Astrocyte of the spinal cord (primary cell): ENCODE results near the gene TMCO6.

Source experiments
- DNase-seq: peaks from one replicate; pipeline ENCODE4 v3.0.0; 2011; ENCODE audit warnings: low read depth, low spot score
- H3K4me3 ChIP-seq: 2 replicates; pipeline ENCODE4 v1.5.1; 2011; ENCODE audit warnings: low read depth, mild to moderate bottlenecking, low read length, moderate library complexity
- in situ Hi-C: cut with HindIII; loops from 2 replicates; pipeline ENCODE4 v1.10.0; 2017; ENCODE audit warnings: low sequenced_read_pairs
- TF ChIP-seq, protein P1 (sequence below): IDR thresholded peaks from 2 replicates; pipeline ENCODE4 v1.5.1; 2012; ENCODE audit warnings: low read depth, mild to moderate bottlenecking, low read length, inconsistent platforms

Gene TMCO6

GRCh38 chr5:140690376-140690932 lies 51.2 kb downstream of the TMCO6 start:
- H3K4me3 ChIP-seq, result peak overlapping the region; percentile 84
- TF ChIP-seq, protein P1, sequence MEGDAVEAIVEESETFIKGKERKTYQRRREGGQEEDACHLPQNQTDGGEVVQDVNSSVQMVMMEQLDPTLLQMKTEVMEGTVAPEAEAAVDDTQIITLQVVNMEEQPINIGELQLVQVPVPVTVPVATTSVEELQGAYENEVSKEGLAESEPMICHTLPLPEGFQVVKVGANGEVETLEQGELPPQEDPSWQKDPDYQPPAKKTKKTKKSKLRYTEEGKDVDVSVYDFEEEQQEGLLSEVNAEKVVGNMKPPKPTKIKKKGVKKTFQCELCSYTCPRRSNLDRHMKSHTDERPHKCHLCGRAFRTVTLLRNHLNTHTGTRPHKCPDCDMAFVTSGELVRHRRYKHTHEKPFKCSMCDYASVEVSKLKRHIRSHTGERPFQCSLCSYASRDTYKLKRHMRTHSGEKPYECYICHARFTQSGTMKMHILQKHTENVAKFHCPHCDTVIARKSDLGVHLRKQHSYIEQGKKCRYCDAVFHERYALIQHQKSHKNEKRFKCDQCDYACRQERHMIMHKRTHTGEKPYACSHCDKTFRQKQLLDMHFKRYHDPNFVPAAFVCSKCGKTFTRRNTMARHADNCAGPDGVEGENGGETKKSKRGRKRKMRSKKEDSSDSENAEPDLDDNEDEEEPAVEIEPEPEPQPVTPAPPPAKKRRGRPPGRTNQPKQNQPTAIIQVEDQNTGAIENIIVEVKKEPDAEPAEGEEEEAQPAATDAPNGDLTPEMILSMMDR, result no peak
- in situ Hi-C loops, result no loop called here
- no peak for DNase-seq

DNA sequence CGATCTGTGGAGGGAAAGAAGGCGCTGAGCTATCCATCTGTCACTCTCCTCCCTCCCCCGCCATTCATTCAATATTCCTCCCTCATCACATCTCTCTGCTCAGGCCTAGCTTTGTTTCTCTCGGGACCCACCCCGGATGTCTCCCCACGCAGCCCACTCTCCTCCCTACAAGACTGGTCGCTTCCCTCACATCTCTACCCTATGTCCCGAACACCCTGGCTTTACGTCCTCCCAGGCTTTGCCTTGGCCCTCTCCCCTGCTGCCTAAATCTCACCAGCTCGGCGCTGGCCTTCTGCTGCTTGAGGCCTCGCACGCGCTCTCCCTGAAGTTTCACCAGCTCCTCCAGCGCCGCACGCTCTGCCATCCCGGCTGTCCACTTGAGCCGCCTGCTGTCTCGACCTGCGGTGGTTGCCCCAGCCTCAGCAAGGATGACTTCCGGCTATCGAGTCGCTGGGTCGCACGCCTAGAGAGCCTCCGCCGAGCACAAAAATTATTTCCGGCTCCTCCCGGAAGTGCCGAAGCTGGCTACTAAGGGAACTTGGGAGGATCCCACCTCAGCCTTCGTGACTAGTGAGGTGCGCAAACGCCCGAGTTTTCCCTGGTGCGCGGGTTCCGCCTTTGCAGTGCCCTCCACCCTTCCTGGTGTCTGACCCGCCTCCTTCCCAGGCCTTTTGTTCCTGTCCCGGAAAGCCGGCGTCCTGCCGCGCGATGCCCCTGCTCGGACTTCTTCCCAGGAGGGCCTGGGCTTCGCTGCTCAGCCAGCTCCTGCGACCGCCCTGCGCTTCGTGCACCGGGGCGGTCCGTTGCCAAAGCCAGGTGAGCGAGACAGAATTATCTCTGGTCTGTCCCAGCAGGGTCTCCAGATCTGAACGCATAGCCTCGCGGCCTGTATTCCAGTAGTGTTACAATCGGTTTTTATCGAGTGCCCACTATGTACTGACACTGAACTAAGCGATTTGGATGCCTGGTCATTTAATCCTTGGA lies 52.0 kb downstream of the TMCO6 start, which contains the start of the genes HARS1 and HARS2:
TSS of gene HARS1 (minus strand) at position 430 of the 984 bp plus-strand sequence. CDS start at position 364, 66 bp downstream.
TSS of gene HARS2 (plus strand) at position 515 of the 984 bp plus-strand sequence. CDS start at position 709, 194 bp downstream.
- TF ChIP-seq, protein P1, result no peak
- peak; percentile 95 for DNase-seq
- in situ Hi-C loops, result no loop called here
- peak within 1 kb of the TSS; percentile 84 for H3K4me3 ChIP-seq

DNA sequence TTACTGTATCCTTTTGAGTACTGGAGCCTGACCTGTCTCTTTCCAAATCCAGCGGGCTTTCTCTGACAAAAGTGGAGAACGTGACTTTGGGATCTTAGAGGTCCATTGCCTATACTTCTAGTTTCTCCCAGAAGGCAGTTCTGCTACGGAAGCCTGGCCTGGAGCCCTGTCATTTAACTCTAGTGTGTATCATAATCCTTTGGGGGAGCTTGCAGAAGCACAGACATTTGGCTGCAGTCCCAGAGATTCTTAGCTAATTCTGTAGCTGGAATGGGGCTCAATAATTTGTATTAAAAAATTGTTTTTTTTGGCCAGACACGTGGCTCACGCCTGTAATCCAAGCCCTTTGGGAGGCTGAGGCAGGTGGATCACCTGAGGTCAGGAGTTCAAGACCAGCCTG lies 55.0 kb downstream of the TMCO6 start:
- H3K4me3 ChIP-seq, result no peak overlapping the region
- no peak for DNase-seq
- in situ Hi-C loops, result no loop called here
- TF ChIP-seq, protein P1, result no peak
